ENCODE data around the gene INTS14. TPM values are rescaled to one million over a fixed set of nuclear protein-coding genes. Genes with fewer than 3 reads are reported as not detected.
A peak's percentile ranks its signal among the peaks of the same experiment; 100 is the strongest.

Gene INTS14
- total and polyA plus RNA-seq, 2 of the 8 experiments (the other 6 are each of a cell fraction or from before 2014, with no cell fraction given), result 33.1 to 33.7 TPM

- Histone ChIP-seq H4K8ac (ENCODE audit: extremely low read depth, insufficient read depth, low read length) (no peak overlapping the region), H3K9ac (replicated peaks in 1 of 4; ENCODE audit: extremely low read depth in 1 of 4, low read depth in 3 of 4, low read length in 3 of 4) (no peak overlapping the region), H4K5ac (ENCODE audit: insufficient read length, low read depth, low read length) (no peak overlapping the region), H3K79me2 (ENCODE audit: control insufficient read depth in 1 of 2, insufficient read depth in 2 of 2, low read length in 2 of 2) (peaks cover 6 to 60% of the 10 kb centered on the region in 2 experiments), H3K36me3 (ENCODE audit: control insufficient read depth in 2 of 4, insufficient read depth in 4 of 4, low read length in 3 of 4) (peaks cover 4 to 23% (median 12%) of the 10 kb centered on the region in 4 experiments; a peak in 7 of 8 replicates), H3K9me3 (ENCODE audit: insufficient read depth in 2 of 2, low read depth in 1 of 2, low read length in 1 of 2) (no peaks in the 10 kb centered on the region), H3K27me3 (replicated peaks in 1 of 4; ENCODE audit: control insufficient read depth in 3 of 4, extremely low read depth in 1 of 4, insufficient read depth in 3 of 4, low read length in 3 of 4) (no peaks in the 10 kb centered on the region), H3K4me3 (ENCODE audit: extremely low read depth in 1 of 4, insufficient read depth in 2 of 4, low read depth in 3 of 4, low read length in 4 of 4) (no peak overlapping the region), H2BK15ac (ENCODE audit: low read length) (no peak overlapping the region), H3K23me2 (ENCODE audit: low read depth, low read length) (no peaks in the 10 kb centered on the region), H2AFZ (ENCODE audit: low read length) (no peak overlapping the region), H3K4me1 (replicated peaks in 1 of 4; ENCODE audit: control insufficient read depth in 3 of 4, insufficient read depth in 4 of 4, low read length in 3 of 4) (peaks cover 0 to 2% (median 0%) of the 10 kb centered on the region in 4 experiments; a peak in 1 of 7 replicates), H2BK12ac (ENCODE audit: low read depth, low read length) (no peak overlapping the region; the same call in 1 of the 2 replicates), H3K4me2 (ENCODE audit: insufficient read depth in 1 of 2, low read depth in 2 of 2, low read length in 2 of 2) (peak overlapping the region in 1 of 2 experiments; percentile 17; a peak in 1 of 4 replicates), H3K4ac (replicated peaks; ENCODE audit: insufficient read length, low read depth, low read length) (no peak overlapping the region), H2BK120ac (replicated peaks; ENCODE audit: low read depth, low read length) (no peak overlapping the region), H4K91ac (replicated peaks; ENCODE audit: insufficient read length, low read length) (no peak overlapping the region), H4K20me1 (replicated peaks in 1 of 2; ENCODE audit: control insufficient read depth in 1 of 2, insufficient read depth in 2 of 2, low read length in 2 of 2) (peaks cover 17 to 19% of the 10 kb centered on the region in 2 experiments), H3K23ac (ENCODE audit: insufficient read length) (no peak overlapping the region), H2BK20ac (ENCODE audit: low read length) (no peak overlapping the region), H3K14ac (ENCODE audit: insufficient read length) (no peak overlapping the region), H2AK5ac (ENCODE audit: low read depth, low read length) (no peak overlapping the region), H3K27ac (ENCODE audit: low read depth, low read length) (no peak overlapping the region), H3K79me1 (ENCODE audit: low read depth, low read length) (peaks cover 6% of the 10 kb centered on the region), H2BK5ac (ENCODE audit: low read depth, low read length) (no peak overlapping the region), H3K56ac (replicated peaks; ENCODE audit: insufficient read length, low read depth, low read length) (no peak overlapping the region), H3K18ac (ENCODE audit: extremely low read depth, low read length) (no peak overlapping the region)
- WGBS, 2 experiments (ENCODE audit: extremely low coverage in 1 of 2, insufficient coverage in 1 of 2, insufficient read length in 1 of 2, insufficient replicate concordance in 2 of 2, low coverage in 1 of 2, low lambda C conversion rate in 2 of 2, missing lambda C conversion rate in 1 of 2), result 86% methylated on average over 2 of the region's 2 CpGs; no CpG with 5 or more reads in 1 of the 2 experiments
- no peak for FAIRE-seq
- ChIA-PET POLR2A (ENCODE audit: partially characterized antibody) (no interaction called here), CTCF (ENCODE audit: partially characterized antibody) (interaction anchor here (0.6 to 2.2 kb wide), 3 partner anchors 12 to 55 kb away, joined by 3 to 7 read pairs (median 3); no protein-coding TSS in a partner anchor)
- TF ChIP-seq BRCA1 (IDR thresholded peaks at IDR 0.05; ENCODE audit: low read depth, low read length), result no peak
- no peak for TF ChIP-seq FOSL1 (IDR thresholded peaks at IDR 0.05; ENCODE audit: insufficient read depth, low read depth, low read length)
- TF ChIP-seq RFX5 (IDR thresholded peaks at IDR 0.05; ENCODE audit: borderline replicate concordance, low read depth, low read length), result no peak
- TF ChIP-seq EGR1 (IDR thresholded peaks at IDR 0.05; ENCODE audit: borderline replicate concordance, low read depth, low read length), result no peak
- no peak for TF ChIP-seq CTBP2 (IDR thresholded peaks at IDR 0.05; ENCODE audit: borderline replicate concordance, insufficient read depth, insufficient read length, low read length)
- TF ChIP-seq JUND (IDR thresholded peaks at IDR 0.05; ENCODE audit: low read length), result no peak
- no peak for DNase-seq (ENCODE audit: low read depth in 1 of 2, low spot score in 2 of 2)
Measured at GRCh38 chr15:65551183-65551582, 59.7 kb downstream of the INTS14 start.
